GM23248 (cell line): ENCODE measurements around the gene FAM111A. TPM values are rescaled to one million over a fixed set of nuclear protein-coding genes. Genes with fewer than 3 reads are reported as not detected.

ENCODE experiments used
- DNase-seq: peaks from one replicate; pipeline ENCODE4 v3.0.0-alpha.2; 2015
- H2AFZ ChIP-seq: fragments of 200-600 bp; sonication (generic); 2 replicates; pipeline ENCODE4 v1.6.1; 2016; ENCODE audit warnings: antibody characterized with exemption
- H3F3A ChIP-seq: fragments of 200-600 bp; sonication (generic); 2 replicates; pipeline ENCODE4 v1.6.1; 2016; ENCODE audit warnings: mild to moderate bottlenecking, antibody characterized with exemption, mixed run types; ENCODE audit not compliant: insufficient read depth
- H3K27ac ChIP-seq: fragments of 200-600 bp; sonication (generic); 2 replicates; pipeline ENCODE4 v1.5.1; 2016; ENCODE audit warnings: mild to moderate bottlenecking
- H3K27me3 ChIP-seq: fragments of 200-600 bp; sonication (generic); replicated peaks from 2 replicates; pipeline ENCODE4 v1.6.1; 2016; ENCODE audit warnings: mild to moderate bottlenecking; ENCODE audit not compliant: insufficient read depth
- H3K36me3 ChIP-seq: fragments of 200-600 bp; sonication (generic); 2 replicates; pipeline ENCODE4 v1.6.1; 2016; ENCODE audit warnings: low read depth, mild to moderate bottlenecking
- H3K4me1 ChIP-seq: fragments of 200-600 bp; sonication (generic); 2 replicates; pipeline ENCODE4 v1.6.1; 2016; ENCODE audit warnings: mild to moderate bottlenecking; ENCODE audit not compliant: insufficient read depth
- H3K4me2 ChIP-seq: fragments of 200-600 bp; sonication (generic); one replicate; pipeline ENCODE4 v1.6.1; 2016; ENCODE audit warnings: mild to moderate bottlenecking; ENCODE audit not compliant: unreplicated experiment
- H3K4me3 ChIP-seq: fragments of 200-600 bp; sonication (generic); 2 replicates; pipeline ENCODE4 v1.5.1; 2016; ENCODE audit warnings: mild to moderate bottlenecking
- H3K79me2 ChIP-seq: fragments of 200-600 bp; sonication (generic); 2 replicates; pipeline ENCODE4 v1.6.1; 2016; ENCODE audit warnings: mild to moderate bottlenecking; ENCODE audit not compliant: insufficient read depth
- H3K9ac ChIP-seq: fragments of 200-600 bp; sonication (generic); 2 replicates; pipeline ENCODE4 v1.6.1; 2016; ENCODE audit warnings: mild to moderate bottlenecking
- H3K9me2 ChIP-seq: fragments of 200-600 bp; sonication (generic); 2 replicates; pipeline ENCODE4 v1.6.1; 2016; ENCODE audit warnings: mixed run types, mild to moderate bottlenecking, moderate library complexity; ENCODE audit not compliant: insufficient read depth
- H3K9me3 ChIP-seq: fragments of 200-600 bp; sonication (generic); one replicate; pipeline ENCODE4 v1.6.1; 2017; ENCODE audit warnings: low read depth
- H4K20me1 ChIP-seq: fragments of 200-600 bp; sonication (generic); 2 replicates; pipeline ENCODE4 v1.6.0; 2016; ENCODE audit not compliant: insufficient read depth
- EZH2 ChIP-seq: fragments of 200-600 bp; sonication (generic); IDR thresholded peaks from 2 replicates; pipeline ENCODE4 v1.6.1; 2018; ENCODE audit warnings: antibody characterized with exemption, mild to moderate bottlenecking; ENCODE audit not compliant: insufficient read depth, poor library complexity, severe bottlenecking
- EZH2phosphoT487 ChIP-seq: fragments of 200-600 bp; sonication (generic); IDR thresholded peaks from 2 replicates; pipeline ENCODE4 v1.6.1; 2018; ENCODE audit warnings: antibody characterized with exemption, moderate library complexity, mild to moderate bottlenecking, low read depth; ENCODE audit not compliant: insufficient read depth
- WGBS, 2 experiments: methylation state at CpG; one replicate each; pipeline ENCODE4 v1.1.6; 2015 to 2017; ENCODE audit warnings: low lambda C conversion rate in 2 of 2, low coverage in 1 of 2; ENCODE audit errors: missing lambda C conversion rate in 2 of 2; 5-methylcytosine and 5-hydroxymethylcytosine counted together
- in situ Hi-C: fragments of 300-500 bp; cut with MboI; formaldehyde crosslinking; loops from 2 replicates; pipeline ENCODE4 v1.15.0; 2020
- polyA plus RNA-seq: library from polyadenylated mRNA; unstranded; fragments of >200 nt; fragmentation: Nextera tagmentation; extraction: Ambion mirVana; gene quantifications from 2 replicates; pipeline ENCODE4 v1.2.1, GENCODE V29; 2016
- total RNA-seq: library from RNA; depleted of rRNA; stranded (reverse); fragments of >200 nt; shearing (Covaris generic); gene quantifications from 2 replicates; pipeline ENCODE4 v1.2.3, GENCODE V29; 2014

The FAM111A gene
- total and polyA plus RNA-seq, 2 experiments from 2014 or later = 31.6 to 32.3 TPM

GRCh38 chr11:59187035-59187434, 44.4 kb downstream of the FAM111A start:
- Histone ChIP-seq H3K4me3 (no peak overlapping the region), H4K20me1 (no peaks in the 10 kb centered on the region), H3K4me1 (no peaks in the 10 kb centered on the region), H3K9ac (no peak overlapping the region), H3K9me3 (no peaks in the 10 kb centered on the region), H2AFZ (no peak overlapping the region), H3K27me3 (no peaks in the 10 kb centered on the region; the same call in 1 of the 2 replicates), H3K79me2 (no peaks in the 10 kb centered on the region), H3K27ac (no peak overlapping the region), H3K4me2 (no peak overlapping the region), H3K9me2 (no peaks in the 10 kb centered on the region), H3F3A (no peaks in the 10 kb centered on the region), H3K36me3 (no peaks in the 10 kb centered on the region)
- in situ Hi-C loops = loop anchor here (25.0 kb wide), 1 partner anchor 500 kb away; no protein-coding TSS in a partner anchor
- DNase-seq = no peak
- TF ChIP-seq EZH2phosphoT487 (no peak), EZH2 (no peak)
- WGBS, 2 experiments = 26 to 37% methylated on average over 3 of the region's 3 CpGs

GRCh38 chr11:59187587-59187986, 44.9 kb downstream of the FAM111A start:
- in situ Hi-C loops = loop anchor here (25.0 kb wide), 1 partner anchor 500 kb away; no protein-coding TSS in a partner anchor
- 12 to 16% methylated on average over 6 of the region's 6 CpGs for WGBS, 2 experiments

GRCh38 chr11:59188954-59189353, 46.3 kb downstream of the FAM111A start:
- TF ChIP-seq EZH2 (no peak), EZH2phosphoT487 (no peak)
- Histone ChIP-seq H3K9ac (no peak overlapping the region), H3K79me2 (no peaks in the 10 kb centered on the region), H3K4me2 (no peak overlapping the region), H4K20me1 (no peaks in the 10 kb centered on the region), H3K9me3 (no peaks in the 10 kb centered on the region), H3K4me3 (no peak overlapping the region), H3K27ac (no peak overlapping the region), H3F3A (no peaks in the 10 kb centered on the region), H3K27me3 (no peaks in the 10 kb centered on the region; the same call in 1 of the 2 replicates), H3K4me1 (no peaks in the 10 kb centered on the region), H3K9me2 (no peaks in the 10 kb centered on the region), H2AFZ (no peak overlapping the region), H3K36me3 (no peaks in the 10 kb centered on the region)
- DNase-seq = no peak
- in situ Hi-C loops = loop anchor here (25.0 kb wide), 1 partner anchor 498 kb away; no protein-coding TSS in a partner anchor
- WGBS, 2 experiments = 76% methylated on average over 3 to 4 of the region's 4 CpGs

More at GRCh38 chr11:59187587-59187986, 44.9 kb downstream of the FAM111A start:
- Histone ChIP-seq H3F3A (no peaks in the 10 kb centered on the region), H3K9me3 (no peaks in the 10 kb centered on the region), H3K27me3 (no peaks in the 10 kb centered on the region; the same call in 1 of the 2 replicates), H3K4me1 (no peaks in the 10 kb centered on the region), H3K9ac (no peak overlapping the region), H3K27ac (no peak overlapping the region), H2AFZ (no peak overlapping the region), H3K9me2 (no peaks in the 10 kb centered on the region), H3K4me3 (no peak overlapping the region), H3K4me2 (no peak overlapping the region), H4K20me1 (no peaks in the 10 kb centered on the region), H3K36me3 (no peaks in the 10 kb centered on the region), H3K79me2 (no peaks in the 10 kb centered on the region)
- DNase-seq = peak; percentile 52
- TF ChIP-seq EZH2phosphoT487 (no peak), EZH2 (no peak)

- H3K9me3 ChIP-seq = no peaks in the 10 kb centered on the region
- H3K4me3 ChIP-seq = no peak overlapping the region
- no peaks in the 10 kb centered on the region for H3K9me2 ChIP-seq
- no peaks in the 10 kb centered on the region for H3K36me3 ChIP-seq
- DNase-seq = no peak
- in situ Hi-C loops = loop anchor here (25.0 kb wide), 1 partner anchor 497 kb away; no protein-coding TSS in a partner anchor
- H3K27me3 ChIP-seq = no peaks in the 10 kb centered on the region; the same call in 1 of the 2 replicates
- no peak overlapping the region for H3K27ac ChIP-seq
- no peak overlapping the region for H3K9ac ChIP-seq
- 61 to 63% methylated on average over 4 of the region's 4 CpGs for WGBS, 2 experiments
- no peaks in the 10 kb centered on the region for H3K4me1 ChIP-seq
- H3K79me2 ChIP-seq = no peaks in the 10 kb centered on the region
- H2AFZ ChIP-seq = no peak overlapping the region
- TF ChIP-seq EZH2 = no peak
- no peaks in the 10 kb centered on the region for H3F3A ChIP-seq
- H4K20me1 ChIP-seq = no peaks in the 10 kb centered on the region
- H3K4me2 ChIP-seq = no peak overlapping the region
Measured at GRCh38 chr11:59189986-59190385, 47.3 kb downstream of the FAM111A start.
